Mucosa of rectum (tissue), 2 donors: ENCODE measurements around the gene PPP1R7.

Experiments used
- H3K27ac ChIP-seq, 2 donors: one replicate each; pipeline ENCODE4 v1.7.0; 2013; ENCODE audit warnings: inconsistent platforms in 2 of 2, low read depth in 2 of 2, low read length in 2 of 2
- H3K27me3 ChIP-seq, 2 donors: one replicate each; pipeline ENCODE4 v1.7.0; 2013; ENCODE audit warnings: low read length in 2 of 2; ENCODE audit not compliant: control insufficient read depth in 2 of 2, insufficient read depth in 2 of 2
- H3K36me3 ChIP-seq, 2 donors: one replicate each; pipeline ENCODE4 v1.7.0; 2013; ENCODE audit warnings: low read length in 2 of 2; ENCODE audit not compliant: control insufficient read depth in 2 of 2, insufficient read depth in 2 of 2
- H3K4me1 ChIP-seq, 2 donors: one replicate each; pipeline ENCODE4 v1.7.0; 2013; ENCODE audit warnings: low read length in 2 of 2, mild to moderate bottlenecking in 1 of 2; ENCODE audit not compliant: control insufficient read depth in 2 of 2, insufficient read depth in 2 of 2
- H3K4me3 ChIP-seq, 2 donors: one replicate each; pipeline ENCODE4 v1.7.0; 2013; ENCODE audit warnings: low read length in 2 of 2
- H3K9ac ChIP-seq, 2 donors: one replicate each; pipeline ENCODE4 v1.7.0; 2013; ENCODE audit warnings: low read length in 2 of 2, low read depth in 1 of 2, mild to moderate bottlenecking in 1 of 2
- H3K9me3 ChIP-seq, 2 donors: one replicate each; pipeline ENCODE4 v1.7.0; 2013; ENCODE audit warnings: low read length in 2 of 2; ENCODE audit not compliant: control insufficient read depth in 2 of 2
- donor health status: healthy.
- donor health status: Normal muscosa, but diverticular disease.

The PPP1R7 gene

GRCh38 chr2:241207151-241207550 is 56.9 kb downstream of the PPP1R7 start:
- Histone ChIP-seq H3K4me3 (no peak overlapping the region), H3K9me3 (no peaks in the 10 kb centered on the region), H3K27ac (no peak overlapping the region)

GRCh38 chr2:241207641-241208040 is 57.4 kb downstream of the PPP1R7 start:
- no peaks in the 10 kb centered on the region for H3K9me3 ChIP-seq
- H3K36me3 ChIP-seq, result peaks cover 0 to 3% of the 10 kb centered on the region in 2 donors
- no peaks in the 10 kb centered on the region for H3K27me3 ChIP-seq
- H3K9ac ChIP-seq, result no peak overlapping the region
- no peak overlapping the region for H3K27ac ChIP-seq
- no peak overlapping the region for H3K4me3 ChIP-seq
- no peaks in the 10 kb centered on the region for H3K4me1 ChIP-seq

More at GRCh38 chr2:241207151-241207550, 56.9 kb downstream of the PPP1R7 start:
- no peaks in the 10 kb centered on the region for H3K4me1 ChIP-seq
- H3K36me3 ChIP-seq, result no peaks in the 10 kb centered on the region
- H3K9ac ChIP-seq, result no peak overlapping the region
- H3K27me3 ChIP-seq, result no peaks in the 10 kb centered on the region

GRCh38 chr2:241208058-241208457 is 57.8 kb downstream of the PPP1R7 start:
- no peaks in the 10 kb centered on the region for H3K9me3 ChIP-seq
- H3K27me3 ChIP-seq, result no peaks in the 10 kb centered on the region
- no peak overlapping the region for H3K9ac ChIP-seq
- no peak overlapping the region for H3K4me3 ChIP-seq
- no peaks in the 10 kb centered on the region for H3K4me1 ChIP-seq
- H3K36me3 ChIP-seq, result peaks cover 0 to 3% of the 10 kb centered on the region in 2 donors
- H3K27ac ChIP-seq, result no peak overlapping the region

- H3K4me1 ChIP-seq, result no peaks in the 10 kb centered on the region
Observed at GRCh38 chr2:241209271-241209670, 59.0 kb downstream of the PPP1R7 start.

GRCh38 chr2:241211276-241211675 is 61.0 kb downstream of the PPP1R7 start:
- no peak overlapping the region for H3K27ac ChIP-seq
- H3K4me3 ChIP-seq, result no peak overlapping the region
- no peaks in the 10 kb centered on the region for H3K27me3 ChIP-seq
- H3K9ac ChIP-seq, result no peak overlapping the region
- peaks cover 0 to 3% of the 10 kb centered on the region in 2 donors for H3K36me3 ChIP-seq
- H3K9me3 ChIP-seq, result no peaks in the 10 kb centered on the region
- H3K4me1 ChIP-seq, result peaks cover 0 to 2% of the 10 kb centered on the region in 2 donors

More at GRCh38 chr2:241209271-241209670, 59.0 kb downstream of the PPP1R7 start:
- Histone ChIP-seq H3K4me3 (no peak overlapping the region), H3K27me3 (no peaks in the 10 kb centered on the region), H3K36me3 (peaks cover 0 to 3% of the 10 kb centered on the region in 2 donors), H3K9ac (no peak overlapping the region), H3K9me3 (no peaks in the 10 kb centered on the region), H3K27ac (no peak overlapping the region)

- Histone ChIP-seq H3K9me3 (no peaks in the 10 kb centered on the region), H3K27ac (no peak overlapping the region), H3K4me1 (peaks cover 0 to 2% of the 10 kb centered on the region in 2 donors), H3K27me3 (no peaks in the 10 kb centered on the region), H3K36me3 (peaks cover 0 to 3% of the 10 kb centered on the region in 2 donors), H3K4me3 (no peak overlapping the region), H3K9ac (no peak overlapping the region)
Observed at GRCh38 chr2:241213041-241213440, 62.8 kb downstream of the PPP1R7 start.

GRCh38 chr2:241213567-241213966 is 63.3 kb downstream of the PPP1R7 start:
- H3K27me3 ChIP-seq, result no peaks in the 10 kb centered on the region
- H3K4me3 ChIP-seq, result no peak overlapping the region
- no peaks in the 10 kb centered on the region for H3K9me3 ChIP-seq
- peaks cover 0 to 3% of the 10 kb centered on the region in 2 donors for H3K36me3 ChIP-seq
- peaks cover 0 to 4% of the 10 kb centered on the region in 2 donors for H3K4me1 ChIP-seq
- H3K9ac ChIP-seq, result no peak overlapping the region
- H3K27ac ChIP-seq, result no peak overlapping the region

- Histone ChIP-seq H3K27me3 (no peaks in the 10 kb centered on the region), H3K27ac (no peak overlapping the region), H3K9me3 (no peaks in the 10 kb centered on the region), H3K36me3 (peaks cover 0 to 3% of the 10 kb centered on the region in 2 donors), H3K4me3 (no peak overlapping the region), H3K9ac (no peak overlapping the region), H3K4me1 (peaks cover 0 to 8% of the 10 kb centered on the region in 2 donors)
Observed at GRCh38 chr2:241214209-241214608, 63.9 kb downstream of the PPP1R7 start.

GRCh38 chr2:241214766-241215165 is 64.5 kb downstream of the PPP1R7 start:
- Histone ChIP-seq H3K27me3 (no peaks in the 10 kb centered on the region), H3K36me3 (peaks cover 0 to 3% of the 10 kb centered on the region in 2 donors), H3K4me3 (no peak overlapping the region)

GRCh38 chr2:241215421-241215820 is 65.2 kb downstream of the PPP1R7 start:
- no peak overlapping the region for H3K27ac ChIP-seq
- H3K4me3 ChIP-seq, result no peak overlapping the region
- no peak overlapping the region for H3K9ac ChIP-seq
- no peaks in the 10 kb centered on the region for H3K9me3 ChIP-seq
- H3K36me3 ChIP-seq, result peaks cover 0 to 3% of the 10 kb centered on the region in 2 donors
- no peaks in the 10 kb centered on the region for H3K27me3 ChIP-seq
- peaks cover 0 to 8% of the 10 kb centered on the region in 2 donors for H3K4me1 ChIP-seq

More at GRCh38 chr2:241214766-241215165, 64.5 kb downstream of the PPP1R7 start:
- H3K4me1 ChIP-seq, result peaks cover 0 to 8% of the 10 kb centered on the region in 2 donors
- no peak overlapping the region for H3K27ac ChIP-seq
- H3K9me3 ChIP-seq, result no peaks in the 10 kb centered on the region
- H3K9ac ChIP-seq, result no peak overlapping the region
